HuH-7.5 (cell line): Measurements from ENCODE around the gene CAMSAP2.

Experiments used
- DNase-seq: peaks from one replicate; pipeline ENCODE4 v3.0.0; 2011; ENCODE audit warnings: low spot score

Gene CAMSAP2

DNA sequence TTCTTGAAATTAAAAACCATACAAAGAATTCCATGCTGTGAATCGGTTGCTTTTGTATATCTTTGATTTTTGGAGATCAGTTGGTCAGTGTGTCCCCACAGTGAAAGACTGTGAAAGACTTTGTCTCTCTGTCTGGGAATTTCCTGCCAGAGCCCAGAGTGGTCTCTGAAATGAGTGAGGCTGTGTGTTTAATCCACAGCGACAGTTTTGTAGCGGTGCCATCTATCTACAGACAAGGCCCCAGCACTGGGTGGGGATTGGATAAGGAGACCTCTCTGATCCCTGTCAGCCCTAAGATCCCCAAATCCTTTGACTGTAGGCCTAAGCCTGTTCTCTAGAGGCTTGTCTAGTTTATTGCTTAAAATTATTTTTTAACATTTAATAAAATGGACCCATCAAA, 144.4 kb downstream of the CAMSAP2 start:
- no peak for DNase-seq

DNA sequence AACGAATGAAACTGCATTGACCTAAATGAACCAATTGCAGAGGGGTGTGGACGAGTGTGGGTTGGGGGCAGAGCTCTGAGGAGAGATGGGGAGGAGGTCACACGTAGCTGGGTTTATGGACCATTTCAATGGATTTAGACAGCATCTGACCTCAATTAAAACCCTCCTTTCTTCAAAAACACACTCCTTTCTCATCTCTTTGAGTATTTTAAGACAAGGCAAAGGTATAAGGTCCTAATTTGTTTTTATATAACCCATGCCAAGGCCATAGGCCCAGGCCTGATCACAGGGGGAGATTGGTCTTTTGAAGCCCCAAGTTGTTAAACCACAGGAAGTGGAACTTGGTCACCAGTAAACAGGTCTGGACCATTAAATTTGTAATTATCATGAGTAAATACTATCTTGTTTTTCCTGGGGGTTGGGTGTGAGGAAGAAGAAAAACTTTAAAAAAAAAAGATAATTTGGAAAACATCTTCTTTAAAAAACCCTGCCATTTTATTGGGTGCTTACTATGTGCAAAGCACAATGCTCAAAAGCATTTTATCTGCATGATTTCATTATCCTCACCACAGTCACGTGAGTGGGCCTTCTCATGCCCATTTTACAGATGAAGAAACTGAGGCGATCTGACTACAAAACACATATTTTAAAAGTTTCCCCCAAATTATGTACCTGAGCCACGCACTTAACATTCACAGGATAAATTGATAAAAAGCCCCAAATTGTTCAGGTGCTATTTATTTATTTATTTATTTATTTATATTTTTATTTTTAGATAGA, 147.1 kb downstream of the CAMSAP2 start:
- no peak for DNase-seq

DNA sequence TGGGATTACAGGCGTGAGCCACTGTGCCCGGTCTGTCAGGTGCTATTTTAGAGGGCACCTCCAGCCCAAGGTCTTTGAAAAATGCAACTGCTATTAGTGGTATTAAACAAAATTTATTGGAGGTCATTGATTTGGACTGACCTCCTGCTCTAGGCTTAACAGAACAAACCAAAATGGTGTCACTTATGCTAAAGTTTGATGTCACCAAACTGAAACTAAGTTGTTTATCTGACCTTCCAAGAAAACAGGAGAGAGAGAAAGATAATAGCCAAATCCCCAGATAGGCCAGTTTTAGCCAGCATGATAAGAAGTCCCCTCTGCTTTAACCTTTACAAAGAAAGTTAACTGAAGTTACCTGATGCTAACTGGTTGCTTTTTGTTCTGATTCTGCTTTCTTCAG, 147.9 kb downstream of the CAMSAP2 start:
- DNase-seq, result no peak

DNA sequence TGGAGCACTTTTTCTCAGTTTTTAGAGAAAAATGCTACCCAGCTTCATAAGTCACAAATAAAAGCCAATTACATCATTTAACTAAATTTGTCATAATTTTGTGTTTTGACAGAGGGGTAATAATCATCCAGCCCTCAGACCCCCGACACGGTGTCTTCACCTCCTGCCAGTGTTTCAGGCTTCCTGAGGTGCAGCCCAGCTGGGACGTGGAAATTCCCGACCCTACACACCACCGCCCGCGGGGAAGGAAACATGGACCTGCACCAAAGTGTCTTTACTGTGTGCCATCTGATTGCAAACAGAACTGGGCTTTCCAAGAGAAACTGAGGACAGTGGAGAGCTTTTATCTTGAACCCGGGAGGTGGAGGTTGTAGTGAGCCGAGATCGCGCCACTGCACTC, 148.3 kb downstream of the CAMSAP2 start:
- no peak for DNase-seq

DNA sequence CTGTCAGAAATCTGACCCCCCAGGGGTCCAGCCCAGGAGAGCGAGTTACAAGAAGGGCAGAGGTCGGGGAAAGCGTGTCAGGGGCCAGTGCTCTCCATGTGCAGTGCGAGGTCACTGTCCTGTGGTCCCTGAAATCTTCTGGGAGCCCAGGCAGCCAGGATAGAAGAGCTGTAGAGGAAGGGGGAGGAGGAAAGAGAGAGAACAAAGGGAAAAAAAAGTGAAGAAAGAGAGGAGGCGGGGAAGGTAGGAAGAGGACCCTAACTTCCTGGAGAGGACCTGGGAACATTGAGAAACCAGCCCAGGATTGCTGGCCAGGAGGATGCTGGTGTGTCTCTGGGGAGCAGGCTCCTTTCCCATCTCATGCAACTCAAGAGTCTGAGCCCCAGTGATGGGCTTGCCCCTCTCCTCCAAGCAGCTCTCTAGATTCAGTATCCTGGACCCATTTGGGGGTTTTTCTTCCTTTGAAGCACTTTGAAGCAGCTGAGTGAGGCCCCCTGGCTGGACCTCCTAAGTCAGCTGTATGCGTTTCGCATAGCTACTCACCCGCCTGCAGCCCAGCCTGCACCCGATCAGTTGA, 149.2 kb downstream of the CAMSAP2 start:
- DNase-seq, result no peak

DNA sequence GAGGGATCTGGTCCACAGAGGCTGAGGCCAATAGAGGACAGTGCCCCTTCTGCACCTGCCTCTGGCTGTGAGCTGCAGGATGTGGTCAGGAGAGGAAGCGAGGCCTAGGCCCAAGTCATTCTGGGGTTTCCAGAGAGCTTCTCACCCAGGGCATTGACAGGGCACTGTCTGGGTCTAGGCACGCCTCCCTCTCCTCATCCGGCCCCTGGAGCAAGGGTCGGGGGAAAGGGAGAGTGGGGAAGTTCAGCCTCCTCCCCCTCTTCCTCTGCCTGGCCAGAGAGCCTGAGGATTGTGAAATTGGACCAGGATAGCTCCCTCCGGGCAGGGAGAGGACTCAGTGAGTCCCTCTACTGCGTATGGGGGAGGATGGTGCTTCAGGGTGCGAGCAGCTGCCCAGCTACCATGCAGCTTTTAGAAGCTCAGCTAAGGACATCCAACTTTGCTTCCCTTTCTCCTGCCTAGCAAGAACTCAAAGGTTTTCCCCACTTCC, 149.7 kb downstream of the CAMSAP2 start:
- DNase-seq, result peak; percentile 50

DNA sequence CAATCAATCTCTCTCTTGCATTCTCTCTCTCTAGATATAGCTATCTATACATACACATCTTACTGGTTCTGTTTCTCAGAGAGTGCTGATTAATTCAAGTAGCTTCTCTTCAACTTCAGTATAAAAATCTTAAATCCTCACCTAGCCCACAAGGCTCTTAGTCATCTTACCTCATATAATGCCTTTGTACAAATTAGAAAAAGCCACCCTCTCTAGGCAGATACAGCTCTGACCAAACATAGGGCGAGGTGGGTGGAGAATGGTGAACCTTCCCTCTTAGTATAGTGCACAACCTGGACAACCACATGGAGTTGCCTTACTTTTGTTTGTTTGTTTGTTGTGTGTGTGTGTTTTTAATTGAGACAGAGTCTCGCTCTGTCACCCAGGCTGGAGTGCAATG, 150.9 kb downstream of the CAMSAP2 start:
- no peak for DNase-seq

DNA sequence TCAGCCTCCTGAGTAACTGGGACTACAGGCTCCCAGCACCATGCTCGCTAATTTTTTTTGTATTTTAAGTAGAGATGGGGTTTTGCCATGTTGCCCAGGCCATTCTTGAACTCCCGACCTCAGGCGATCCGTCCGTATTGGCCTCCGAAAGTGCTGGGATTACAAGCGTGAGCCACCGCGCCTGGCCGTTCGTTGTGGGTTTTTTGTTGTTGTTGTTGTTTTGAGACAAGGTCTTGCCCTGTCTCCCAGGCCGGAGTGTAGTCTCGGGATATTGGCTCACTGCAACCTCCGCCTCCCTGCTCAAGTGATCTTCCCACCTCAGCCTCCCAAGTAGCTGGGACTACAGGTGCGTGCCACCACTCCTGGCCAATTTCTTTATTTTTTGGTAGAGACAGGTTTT, 151.3 kb downstream of the CAMSAP2 start:
- DNase-seq, result no peak

DNA sequence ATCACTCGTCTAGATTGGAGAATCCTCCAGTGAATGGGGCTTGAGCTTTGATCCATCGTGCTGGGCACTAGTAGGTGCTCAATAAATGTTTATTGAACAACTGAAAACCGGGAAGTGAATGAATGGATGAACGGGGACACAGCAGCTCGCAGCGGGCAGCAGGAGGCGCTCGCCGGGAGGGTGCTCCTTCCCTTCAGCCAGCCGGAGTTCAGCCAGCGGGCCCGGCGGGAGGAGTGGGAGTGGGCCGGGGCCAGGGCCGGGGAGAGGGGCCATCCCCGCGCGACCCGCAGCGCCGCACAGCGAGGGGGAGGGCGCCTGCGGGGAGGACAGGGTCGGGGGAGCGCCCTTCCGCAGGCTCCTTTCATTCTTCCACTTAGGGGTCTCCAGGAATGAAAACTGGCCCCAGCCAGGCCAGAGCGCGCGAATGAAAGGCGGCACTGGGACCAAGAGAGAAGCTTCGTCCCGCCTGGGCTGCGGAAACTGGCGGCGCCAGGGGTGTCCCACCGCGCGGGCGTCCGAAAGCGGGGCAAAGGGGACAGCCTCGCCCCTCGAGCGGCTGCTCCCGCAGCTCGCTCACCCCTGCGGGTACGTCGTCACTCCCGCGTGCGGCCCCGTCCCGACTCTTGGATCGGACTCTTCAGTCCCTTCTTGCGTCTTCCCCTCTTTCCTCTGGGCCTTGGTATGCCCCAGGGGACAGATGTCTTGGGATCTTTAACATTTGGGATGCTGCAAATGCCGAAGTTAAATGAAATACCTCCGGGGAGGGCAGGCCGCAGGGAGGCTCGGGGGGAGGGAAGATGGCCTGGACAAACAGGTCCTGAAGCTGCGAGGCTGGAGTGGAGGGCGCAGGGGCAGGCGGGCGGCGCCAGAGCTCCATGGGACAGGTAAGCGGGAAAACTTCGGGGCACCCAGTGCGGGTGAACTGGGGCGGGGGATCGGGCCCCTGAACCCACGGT, 152.4 kb downstream of the CAMSAP2 start:
- DNase-seq, result peak; percentile 78

DNA sequence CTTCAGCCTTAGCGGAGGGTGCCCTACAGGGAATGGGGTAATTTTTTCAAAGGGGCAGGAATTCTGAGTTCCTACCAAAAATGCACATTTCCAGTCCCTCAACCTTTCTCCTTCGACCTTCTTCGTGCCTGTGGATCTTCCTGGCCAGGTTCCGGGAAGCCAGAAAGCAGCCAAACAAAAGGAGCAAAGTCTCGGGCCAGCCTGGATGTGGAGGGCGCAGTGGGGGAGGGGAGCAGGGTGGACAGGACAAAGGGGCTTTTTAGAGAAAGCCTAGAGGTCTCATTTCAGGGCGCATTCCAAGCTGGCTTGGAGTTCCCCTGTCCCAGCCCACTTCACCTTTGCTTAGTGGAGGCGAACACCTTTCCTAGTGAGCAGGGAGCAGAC, 153.1 kb downstream of the CAMSAP2 start:
- peak; percentile 49 for DNase-seq

DNA sequence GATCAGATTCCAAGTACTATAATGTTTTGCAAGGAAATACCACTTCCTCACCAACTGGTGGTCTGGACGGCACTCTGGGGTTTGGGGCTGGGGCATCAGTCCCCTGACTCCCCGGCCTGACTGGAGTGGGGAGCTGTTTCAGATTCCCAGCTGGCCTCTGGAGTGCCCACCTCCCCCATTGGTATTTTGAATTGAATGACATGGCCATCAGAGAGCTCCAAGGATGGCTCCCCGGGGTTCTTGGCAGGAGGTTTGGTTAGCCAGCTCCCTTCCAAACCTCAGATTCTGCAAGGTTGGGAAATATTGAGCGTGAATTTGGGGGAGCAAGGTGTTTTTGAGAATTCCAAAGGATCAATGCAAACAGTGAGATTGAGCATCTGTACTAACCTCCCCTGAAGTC, 153.9 kb downstream of the CAMSAP2 start:
- DNase-seq, result no peak

DNA sequence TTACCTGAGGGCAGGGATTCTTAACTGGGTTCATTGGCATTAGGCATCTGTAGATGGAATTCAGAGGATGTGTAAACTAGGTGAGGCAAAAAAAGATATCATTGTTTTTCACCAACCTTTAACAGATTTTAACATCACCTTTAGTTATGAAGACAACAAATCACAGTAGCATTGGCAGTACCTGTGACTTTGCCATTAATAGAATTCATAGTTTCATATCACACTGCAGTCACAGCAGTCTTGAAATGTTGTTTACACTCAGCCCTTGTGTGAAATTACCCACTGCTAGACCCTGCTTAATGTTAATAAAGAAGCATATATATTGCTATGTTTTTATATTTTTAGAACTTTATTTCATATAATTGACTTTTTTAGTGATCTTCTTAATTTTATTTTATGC, 154.3 kb downstream of the CAMSAP2 start:
- DNase-seq, result no peak

DNA sequence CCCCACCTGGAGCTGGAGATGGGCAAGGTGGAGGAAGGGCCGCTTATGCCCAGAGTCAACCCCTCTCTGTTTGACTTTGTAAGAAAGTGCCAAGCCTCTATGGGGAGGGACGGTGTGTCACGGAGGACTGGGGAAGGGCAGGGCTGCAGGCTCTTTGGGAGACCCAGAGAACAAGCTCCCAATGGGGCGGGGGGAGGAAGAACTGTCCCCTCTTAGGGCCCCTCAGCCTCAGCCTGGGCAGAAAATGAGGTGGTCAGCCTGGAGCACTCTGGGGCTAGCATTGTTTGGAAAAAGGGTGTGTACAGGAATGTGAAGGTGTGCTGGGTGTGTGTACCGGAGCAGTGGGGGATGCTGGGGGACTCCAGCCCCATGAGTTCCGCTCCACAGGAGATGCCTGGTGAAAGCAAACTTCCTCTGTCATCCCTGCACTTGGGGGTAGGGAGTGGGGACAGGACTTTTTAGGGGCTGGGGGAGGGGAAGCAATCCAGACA, 154.8 kb downstream of the CAMSAP2 start:
- peak; percentile 48 for DNase-seq

DNA sequence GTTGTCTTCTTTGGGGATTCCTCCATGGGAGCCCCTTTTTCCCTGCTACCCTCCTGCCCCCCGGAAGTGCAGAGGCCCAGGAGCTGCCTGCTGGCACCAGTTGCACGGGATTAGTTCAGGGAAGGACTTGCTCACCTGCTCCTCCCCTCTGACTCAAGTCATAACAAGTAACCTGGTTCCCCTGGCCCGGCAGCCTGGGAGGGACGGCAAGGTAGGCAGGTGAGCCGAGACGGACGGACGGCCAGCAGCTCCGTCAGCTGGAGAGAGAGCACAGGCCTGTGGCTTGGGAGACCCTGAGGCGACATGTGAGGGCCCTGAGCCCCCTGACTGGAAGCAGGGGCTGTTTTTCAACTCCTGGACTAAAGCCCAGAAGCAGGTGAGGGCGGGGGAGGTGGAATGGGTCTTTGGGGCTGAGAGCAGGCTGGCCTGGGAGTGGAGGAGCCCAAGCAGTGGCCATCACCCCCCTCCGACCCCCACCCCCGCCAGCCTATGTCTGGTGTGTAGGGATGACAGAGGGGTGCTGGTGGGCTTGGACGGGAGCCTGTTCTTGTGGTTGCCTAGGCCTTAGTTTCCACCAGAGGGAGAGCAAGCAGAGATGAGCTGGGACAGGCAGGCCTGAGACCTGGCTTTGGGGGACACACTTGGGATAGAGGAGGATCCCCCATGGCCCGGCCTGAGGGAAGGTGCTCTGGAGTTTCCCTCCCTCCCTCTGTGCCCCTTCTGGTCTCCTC, 156.2 kb downstream of the CAMSAP2 start, which contains the start of gene INAVA:
INAVA (plus strand) TSS at position 189 of the 731 bp plus-strand sequence. CDS start 3,501 bp downstream, outside the sequence.
- no peak for DNase-seq

DNA sequence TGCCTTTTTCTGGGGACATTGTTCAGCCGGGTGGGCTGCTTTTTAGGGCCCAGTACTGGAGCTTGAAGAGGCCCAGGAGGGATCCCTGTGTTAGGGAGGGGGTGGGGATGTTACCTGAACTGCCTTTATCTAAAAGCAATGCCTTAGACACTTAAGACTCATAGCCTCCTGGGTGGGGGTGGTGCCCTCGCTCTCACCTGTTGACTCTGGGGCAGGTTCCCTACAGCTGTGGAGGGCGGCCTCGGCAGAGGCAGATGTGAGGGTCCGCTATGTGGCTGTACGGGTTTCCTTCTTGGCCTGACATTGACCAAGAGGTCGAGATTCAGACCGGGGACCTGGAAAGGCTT, 156.7 kb downstream of the CAMSAP2 start:
- no peak for DNase-seq

DNA sequence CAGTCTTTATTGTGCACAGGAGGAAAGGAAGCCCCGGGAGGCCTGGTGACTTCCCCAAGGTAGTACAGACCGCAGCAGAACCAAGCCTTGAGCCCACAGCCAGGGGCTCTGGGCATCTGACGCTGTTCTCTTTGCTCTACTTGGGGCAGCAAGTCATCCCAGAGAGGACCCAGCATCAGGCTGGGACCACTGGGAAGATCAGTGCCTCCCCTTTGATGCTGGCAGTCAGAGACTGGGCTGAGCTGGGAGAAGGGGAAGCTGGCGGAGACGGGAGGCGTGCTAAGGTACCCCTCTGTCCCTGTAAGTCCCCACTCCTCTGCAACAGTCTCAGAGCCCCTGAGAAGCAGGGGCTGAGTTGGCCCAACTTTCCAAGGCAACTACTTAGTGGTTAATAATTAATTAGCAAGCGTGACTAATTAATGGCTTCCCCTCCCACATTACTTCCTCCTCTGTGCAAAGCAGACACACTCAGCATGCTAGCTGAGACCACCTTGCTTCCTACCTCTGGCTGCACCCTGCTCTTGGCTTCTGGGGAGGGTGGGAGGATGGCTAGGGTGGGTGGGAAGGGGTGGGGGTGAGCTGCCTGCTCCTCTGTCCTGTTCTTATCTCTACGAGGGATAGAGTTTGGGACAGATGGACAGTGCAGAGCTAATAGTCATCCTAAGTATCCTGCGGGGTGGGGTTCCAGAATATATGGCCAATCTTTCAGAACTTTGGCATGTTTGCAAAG, 157.3 kb downstream of the CAMSAP2 start:
- no peak for DNase-seq

DNA sequence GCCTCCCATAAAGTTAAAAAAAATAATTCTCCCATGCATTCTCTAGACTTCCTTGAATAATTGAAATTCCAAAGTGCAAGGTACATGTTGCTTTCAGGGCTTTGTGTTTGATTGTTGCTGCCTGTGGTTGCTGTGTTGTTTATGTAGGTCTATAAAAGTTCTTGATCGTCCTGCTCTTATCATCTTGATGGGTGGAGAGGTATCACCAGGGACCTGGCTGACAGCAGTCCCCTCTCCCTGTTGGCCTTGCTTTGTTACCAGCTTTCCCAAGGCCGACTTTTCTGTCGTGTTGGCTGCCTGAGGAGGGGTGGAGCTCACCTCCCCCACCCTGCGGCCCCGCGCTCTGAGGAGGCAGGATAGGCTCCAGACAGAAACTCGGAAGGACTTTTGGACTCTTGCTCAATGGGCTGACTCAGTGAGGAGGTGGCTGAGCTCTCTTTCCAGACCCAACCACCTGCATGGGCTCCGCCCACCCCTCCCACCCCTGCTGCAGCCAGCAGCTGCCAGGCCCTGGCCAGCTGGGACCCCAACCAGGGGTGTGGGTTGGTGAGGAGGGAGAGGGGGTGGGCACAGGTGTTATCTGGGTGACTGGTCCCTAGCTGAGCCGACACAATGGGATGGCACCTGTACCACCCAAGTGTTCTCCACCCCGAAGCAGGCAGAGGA, 158.0 kb downstream of the CAMSAP2 start:
- peak; percentile 79 for DNase-seq

DNA sequence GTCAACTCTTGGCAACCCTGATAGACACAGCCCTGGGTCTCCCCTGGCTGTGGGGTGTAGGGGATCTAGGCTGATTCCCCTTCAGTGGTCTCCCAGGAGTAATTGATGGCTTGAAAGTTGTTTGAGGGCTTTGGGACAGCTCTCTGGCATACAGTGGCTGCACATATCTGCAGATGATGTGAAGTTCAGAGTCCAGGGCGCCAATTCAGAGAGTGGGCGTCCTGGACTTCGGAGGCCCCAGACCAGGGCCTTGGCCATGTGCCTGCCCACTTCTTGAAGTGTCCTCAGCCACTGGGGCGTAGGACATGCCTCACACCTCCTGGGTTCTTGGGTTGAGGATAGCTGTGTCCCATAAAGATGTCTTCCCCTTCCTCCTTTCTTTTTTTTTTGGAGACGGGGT, 158.6 kb downstream of the CAMSAP2 start:
- no peak for DNase-seq

DNA sequence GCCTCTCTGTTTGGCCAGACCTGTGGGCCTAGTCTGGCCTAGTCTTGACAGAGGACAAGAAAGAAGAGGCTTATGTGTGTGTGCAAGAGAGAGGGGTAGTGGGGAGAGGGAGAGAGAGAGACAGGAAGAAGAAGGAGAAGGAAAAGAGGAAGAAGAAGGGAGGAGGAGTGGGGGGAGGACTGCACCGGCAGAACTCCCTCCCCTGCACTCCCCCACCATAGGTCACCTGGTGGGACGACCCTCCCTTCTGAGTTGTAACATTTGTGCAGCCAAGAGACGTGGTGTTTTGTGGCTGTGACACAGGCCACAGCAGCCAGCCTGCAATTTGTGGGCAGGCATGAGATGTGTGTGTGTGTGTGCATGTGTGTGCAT, 160.3 kb downstream of the CAMSAP2 start:
- DNase-seq, result no peak

DNA sequence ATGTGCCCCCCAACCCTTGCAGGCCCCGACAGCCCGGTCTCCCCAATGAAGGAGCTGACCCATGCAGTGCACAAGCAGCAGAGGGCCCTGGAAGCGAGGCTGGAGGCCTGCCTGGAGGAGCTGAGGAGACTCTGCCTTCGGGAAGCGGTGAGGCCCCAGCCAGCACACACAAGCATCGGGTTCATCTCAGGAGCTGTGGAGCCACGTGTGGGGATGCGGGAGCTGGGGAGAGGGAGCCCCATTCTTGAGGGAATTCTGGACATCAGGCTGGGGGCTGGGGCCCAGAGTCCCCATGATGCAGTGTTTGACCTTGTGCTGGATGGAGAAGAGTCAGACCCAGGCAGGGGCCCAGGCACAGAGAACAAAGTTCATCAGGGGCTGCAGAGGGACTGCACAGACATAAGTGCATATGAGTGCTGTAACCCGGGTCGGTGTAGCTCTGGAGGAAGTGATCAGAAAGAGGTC, 160.8 kb downstream of the CAMSAP2 start:
- DNase-seq, result no peak
